ENCODE measurements around the gene GPC5.

- TF ChIP-seq EZH2 (IDR thresholded peaks at IDR 0.05; ENCODE audit: insufficient read depth, poor library complexity, severe bottlenecking) (no peak), EZH2phosphoT487 (IDR thresholded peaks at IDR 0.05; ENCODE audit: insufficient read depth, low read depth) (no peak)
Observed at GRCh38 chr13:91361755-91362271, 36.6 kb upstream of the GPC5 start.

Data from GM23248 (cell line).